Measurements from ENCODE around the gene ZRANB2.

The ZRANB2 gene

DNA sequence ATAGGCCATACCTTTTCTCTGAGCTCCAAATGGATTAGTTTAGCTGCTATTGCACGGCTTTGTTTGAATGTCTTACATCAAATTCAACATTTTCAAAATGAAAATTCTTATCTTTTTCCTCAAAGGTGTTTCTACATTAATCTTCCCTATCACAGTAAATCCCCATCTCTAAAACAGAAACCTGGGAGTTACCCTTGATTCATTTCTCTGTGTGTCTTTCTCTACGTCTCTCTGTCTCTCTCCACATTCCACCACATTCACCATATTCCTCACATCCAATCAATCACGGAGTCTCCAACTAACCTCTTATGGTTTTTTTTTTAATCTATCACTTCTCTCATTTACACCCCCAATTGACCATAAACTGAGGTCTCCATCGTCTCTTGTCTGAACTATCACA lies 57.3 kb downstream of the ZRANB2 start:
- TF ChIP-seq, protein P1, sequence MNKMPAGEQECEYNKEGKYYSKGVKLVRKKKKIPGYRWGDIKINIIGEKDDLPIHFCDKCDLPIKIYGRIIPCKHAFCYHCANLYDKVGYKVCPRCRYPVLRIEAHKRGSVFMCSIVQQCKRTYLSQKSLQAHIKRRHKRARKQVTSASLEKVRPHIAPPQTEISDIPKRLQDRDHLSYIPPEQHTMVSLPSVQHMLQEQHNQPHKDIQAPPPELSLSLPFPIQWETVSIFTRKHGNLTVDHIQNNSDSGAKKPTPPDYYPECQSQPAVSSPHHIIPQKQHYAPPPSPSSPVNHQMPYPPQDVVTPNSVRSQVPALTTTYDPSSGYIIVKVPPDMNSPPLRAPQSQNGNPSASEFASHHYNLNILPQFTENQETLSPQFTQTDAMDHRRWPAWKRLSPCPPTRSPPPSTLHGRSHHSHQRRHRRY (tag by site-specific recombination; IDR thresholded peaks at IDR 0.05), result no peak
- TF ChIP-seq SP3 (tag by site-specific recombination; IDR thresholded peaks at IDR 0.05), result no peak
- no peak for TF ChIP-seq ZNF19 (tag by site-specific recombination; IDR thresholded peaks at IDR 0.05; ENCODE audit: low read depth)
- no peak for TF ChIP-seq ZNF664 (tag by site-specific recombination; IDR thresholded peaks at IDR 0.05)
- no peak for TF ChIP-seq ZSCAN30 (tag by site-specific recombination; IDR thresholded peaks at IDR 0.05)
- TF ChIP-seq ZEB2 (tag by site-specific recombination; IDR thresholded peaks at IDR 0.05), result no peak
- TF ChIP-seq ZNF555 (tag by site-specific recombination; conservative IDR thresholded peaks at IDR 0.05), result no peak
- TF ChIP-seq ZBTB21 (tag by site-specific recombination; IDR thresholded peaks at IDR 0.05), result no peak
- TF ChIP-seq ZNF223 (tag by site-specific recombination; IDR thresholded peaks at IDR 0.05), result no peak
- TF ChIP-seq ZNF292 (tag by site-specific recombination; IDR thresholded peaks at IDR 0.05; ENCODE audit: borderline replicate concordance, low read depth), result no peak
- no peak for TF ChIP-seq SETDB1 (IDR thresholded peaks at IDR 0.05; ENCODE audit: insufficient read length, low read length)
- TF ChIP-seq ZNF202 (tag by site-specific recombination; IDR thresholded peaks at IDR 0.05; ENCODE audit: borderline replicate concordance), result no peak
- TF ChIP-seq ZNF473 (tag by site-specific recombination; IDR thresholded peaks at IDR 0.05), result no peak
- TF ChIP-seq, protein P2, sequence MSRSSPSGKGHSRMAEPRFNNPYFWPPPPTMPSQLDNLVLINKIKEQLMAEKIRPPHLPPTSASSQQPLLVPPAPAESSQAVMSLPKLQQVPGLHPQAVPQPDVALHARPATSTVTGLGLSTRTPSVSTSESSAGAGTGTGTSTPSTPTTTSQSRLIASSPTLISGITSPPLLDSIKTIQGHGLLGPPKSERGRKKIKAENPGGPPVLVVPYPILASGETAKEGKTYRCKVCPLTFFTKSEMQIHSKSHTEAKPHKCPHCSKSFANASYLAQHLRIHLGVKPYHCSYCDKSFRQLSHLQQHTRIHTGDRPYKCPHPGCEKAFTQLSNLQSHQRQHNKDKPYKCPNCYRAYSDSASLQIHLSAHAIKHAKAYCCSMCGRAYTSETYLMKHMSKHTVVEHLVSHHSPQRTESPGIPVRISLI (tag by site-specific recombination; IDR thresholded peaks at IDR 0.05), result no peak
- no peaks in the 10 kb centered on the region for H3K4me1 ChIP-seq (ENCODE audit: control insufficient read depth, insufficient read depth, low read length)
- CTCF ChIA-PET, result no interaction called here
- no peaks in the 10 kb centered on the region for H3K9me3 ChIP-seq (ENCODE audit: control insufficient read depth, insufficient read depth, low read depth, low read length)
- H3K4me3 ChIP-seq (ENCODE audit: low read depth, low read length), result no peak overlapping the region
- no peaks in the 10 kb centered on the region for H3K36me3 ChIP-seq (ENCODE audit: control insufficient read depth in 2 of 2, insufficient read depth in 1 of 2, low read length in 2 of 2)
- no peak overlapping the region for H3K27ac ChIP-seq (ENCODE audit: extremely low read depth, low read depth, low read length)
- POLR2A ChIA-PET, result no interaction called here

DNA sequence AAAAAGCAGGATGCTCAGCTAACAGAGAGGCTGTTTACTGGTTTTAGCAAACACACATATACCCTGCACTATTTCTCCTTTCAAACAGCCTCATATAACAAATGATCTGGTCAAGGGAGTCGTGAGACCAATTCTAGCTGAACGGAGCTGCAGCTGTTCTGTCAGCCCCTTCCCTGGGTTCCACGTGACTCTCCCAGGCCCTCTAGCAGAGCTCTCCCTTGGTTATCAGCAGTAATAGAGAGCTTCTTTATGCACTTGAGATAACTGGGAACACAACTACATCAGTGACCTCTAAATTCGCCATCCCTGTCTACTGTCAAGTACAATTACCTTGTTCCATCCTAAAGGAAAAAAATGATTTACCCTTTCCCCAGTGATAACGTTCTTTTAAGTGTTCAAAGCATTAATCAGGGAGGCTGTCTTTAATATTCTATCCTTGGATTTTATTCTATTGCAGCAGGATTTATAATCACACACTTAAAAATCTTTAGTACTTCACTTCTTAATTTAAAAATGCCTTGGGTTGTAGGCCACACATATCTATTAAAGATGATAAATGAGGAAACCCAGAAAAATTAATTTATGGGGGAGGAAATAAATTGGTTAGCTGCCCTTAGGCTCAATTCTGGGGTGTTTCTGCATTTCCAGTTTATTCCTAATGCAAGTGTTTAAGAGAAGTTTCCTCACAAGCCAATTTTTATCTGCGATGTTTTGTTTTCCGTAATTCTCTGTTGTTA lies 61.4 kb downstream of the ZRANB2 start:
- no peak overlapping the region for H3K27ac ChIP-seq (ENCODE audit: extremely low read depth, low read depth, low read length)
- POLR2A ChIA-PET, result no interaction called here
- no peak overlapping the region for H3K4me3 ChIP-seq (ENCODE audit: low read depth, low read length)
- CTCF ChIA-PET, result no interaction called here
- no peaks in the 10 kb centered on the region for H3K9me3 ChIP-seq (ENCODE audit: control insufficient read depth, insufficient read depth, low read depth, low read length)
- no peaks in the 10 kb centered on the region for H3K4me1 ChIP-seq (ENCODE audit: control insufficient read depth, insufficient read depth, low read length)
- H3K36me3 ChIP-seq (ENCODE audit: control insufficient read depth in 2 of 2, insufficient read depth in 1 of 2, low read length in 2 of 2), result no peaks in the 10 kb centered on the region
- TF ChIP-seq ZSCAN30 (tag by site-specific recombination; IDR thresholded peaks at IDR 0.05) (no peak), ZNF416 (tag by site-specific recombination; IDR thresholded peaks at IDR 0.05) (no peak), ZNF610 (tag by site-specific recombination; IDR thresholded peaks at IDR 0.05; ENCODE audit: borderline replicate concordance) (no peak), ZNF837 (tag by site-specific recombination; IDR thresholded peaks at IDR 0.05) (no peak), ZBTB20 (tag by site-specific recombination; IDR thresholded peaks at IDR 0.05) (no peak), ZNF184 (tag by site-specific recombination; IDR thresholded peaks at IDR 0.05) (no peak), ZNF16 (tag by site-specific recombination; IDR thresholded peaks at IDR 0.05; ENCODE audit: low read depth) (no peak), ZFP69B (tag by site-specific recombination; IDR thresholded peaks at IDR 0.05) (no peak), BCL11B (tag by site-specific recombination; IDR thresholded peaks at IDR 0.05; ENCODE audit: low read depth) (no peak), ZNF221 (tag by site-specific recombination; IDR thresholded peaks at IDR 0.05; ENCODE audit: borderline replicate concordance) (no peak)
- TF ChIP-seq, protein P3, sequence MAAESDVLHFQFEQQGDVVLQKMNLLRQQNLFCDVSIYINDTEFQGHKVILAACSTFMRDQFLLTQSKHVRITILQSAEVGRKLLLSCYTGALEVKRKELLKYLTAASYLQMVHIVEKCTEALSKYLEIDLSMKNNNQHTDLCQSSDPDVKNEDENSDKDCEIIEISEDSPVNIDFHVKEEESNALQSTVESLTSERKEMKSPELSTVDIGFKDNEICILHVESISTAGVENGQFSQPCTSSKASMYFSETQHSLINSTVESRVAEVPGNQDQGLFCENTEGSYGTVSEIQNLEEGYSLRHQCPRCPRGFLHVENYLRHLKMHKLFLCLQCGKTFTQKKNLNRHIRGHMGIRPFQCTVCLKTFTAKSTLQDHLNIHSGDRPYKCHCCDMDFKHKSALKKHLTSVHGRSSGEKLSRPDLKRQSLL (tag by site-specific recombination; IDR thresholded peaks at IDR 0.05), result no peak
- TF ChIP-seq, protein P4, sequence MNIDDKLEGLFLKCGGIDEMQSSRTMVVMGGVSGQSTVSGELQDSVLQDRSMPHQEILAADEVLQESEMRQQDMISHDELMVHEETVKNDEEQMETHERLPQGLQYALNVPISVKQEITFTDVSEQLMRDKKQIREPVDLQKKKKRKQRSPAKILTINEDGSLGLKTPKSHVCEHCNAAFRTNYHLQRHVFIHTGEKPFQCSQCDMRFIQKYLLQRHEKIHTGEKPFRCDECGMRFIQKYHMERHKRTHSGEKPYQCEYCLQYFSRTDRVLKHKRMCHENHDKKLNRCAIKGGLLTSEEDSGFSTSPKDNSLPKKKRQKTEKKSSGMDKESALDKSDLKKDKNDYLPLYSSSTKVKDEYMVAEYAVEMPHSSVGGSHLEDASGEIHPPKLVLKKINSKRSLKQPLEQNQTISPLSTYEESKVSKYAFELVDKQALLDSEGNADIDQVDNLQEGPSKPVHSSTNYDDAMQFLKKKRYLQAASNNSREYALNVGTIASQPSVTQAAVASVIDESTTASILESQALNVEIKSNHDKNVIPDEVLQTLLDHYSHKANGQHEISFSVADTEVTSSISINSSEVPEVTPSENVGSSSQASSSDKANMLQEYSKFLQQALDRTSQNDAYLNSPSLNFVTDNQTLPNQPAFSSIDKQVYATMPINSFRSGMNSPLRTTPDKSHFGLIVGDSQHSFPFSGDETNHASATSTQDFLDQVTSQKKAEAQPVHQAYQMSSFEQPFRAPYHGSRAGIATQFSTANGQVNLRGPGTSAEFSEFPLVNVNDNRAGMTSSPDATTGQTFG (tag by site-specific recombination; IDR thresholded peaks at IDR 0.05; ENCODE audit: borderline replicate concordance), result no peak
- TF ChIP-seq, protein P5, sequence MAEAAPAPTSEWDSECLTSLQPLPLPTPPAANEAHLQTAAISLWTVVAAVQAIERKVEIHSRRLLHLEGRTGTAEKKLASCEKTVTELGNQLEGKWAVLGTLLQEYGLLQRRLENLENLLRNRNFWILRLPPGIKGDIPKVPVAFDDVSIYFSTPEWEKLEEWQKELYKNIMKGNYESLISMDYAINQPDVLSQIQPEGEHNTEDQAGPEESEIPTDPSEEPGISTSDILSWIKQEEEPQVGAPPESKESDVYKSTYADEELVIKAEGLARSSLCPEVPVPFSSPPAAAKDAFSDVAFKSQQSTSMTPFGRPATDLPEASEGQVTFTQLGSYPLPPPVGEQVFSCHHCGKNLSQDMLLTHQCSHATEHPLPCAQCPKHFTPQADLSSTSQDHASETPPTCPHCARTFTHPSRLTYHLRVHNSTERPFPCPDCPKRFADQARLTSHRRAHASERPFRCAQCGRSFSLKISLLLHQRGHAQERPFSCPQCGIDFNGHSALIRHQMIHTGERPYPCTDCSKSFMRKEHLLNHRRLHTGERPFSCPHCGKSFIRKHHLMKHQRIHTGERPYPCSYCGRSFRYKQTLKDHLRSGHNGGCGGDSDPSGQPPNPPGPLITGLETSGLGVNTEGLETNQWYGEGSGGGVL (tag by site-specific recombination; IDR thresholded peaks at IDR 0.05), result no peak
- TF ChIP-seq, protein P6, sequence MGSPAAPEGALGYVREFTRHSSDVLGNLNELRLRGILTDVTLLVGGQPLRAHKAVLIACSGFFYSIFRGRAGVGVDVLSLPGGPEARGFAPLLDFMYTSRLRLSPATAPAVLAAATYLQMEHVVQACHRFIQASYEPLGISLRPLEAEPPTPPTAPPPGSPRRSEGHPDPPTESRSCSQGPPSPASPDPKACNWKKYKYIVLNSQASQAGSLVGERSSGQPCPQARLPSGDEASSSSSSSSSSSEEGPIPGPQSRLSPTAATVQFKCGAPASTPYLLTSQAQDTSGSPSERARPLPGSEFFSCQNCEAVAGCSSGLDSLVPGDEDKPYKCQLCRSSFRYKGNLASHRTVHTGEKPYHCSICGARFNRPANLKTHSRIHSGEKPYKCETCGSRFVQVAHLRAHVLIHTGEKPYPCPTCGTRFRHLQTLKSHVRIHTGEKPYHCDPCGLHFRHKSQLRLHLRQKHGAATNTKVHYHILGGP (tag by site-specific recombination; IDR thresholded peaks at IDR 0.05), result no peak
